Endothelial cell of hepatic sinusoid (primary cell): ENCODE measurements around the gene PHEX.

Source experiments
- in situ Hi-C: cut with HindIII; loops from 2 replicates; pipeline ENCODE4 v1.10.0; 2017; ENCODE audit warnings: low sequenced_read_pairs

The PHEX gene

GRCh38 chrX:22097012-22097694 is 65.0 kb downstream of the PHEX start:
- in situ Hi-C loops, result no loop called here

GRCh38 chrX:22105231-22105630 is 73.1 kb downstream of the PHEX start:
- in situ Hi-C loops, result no loop called here

- in situ Hi-C loops, result no loop called here
Observed at GRCh38 chrX:22105971-22106370, 73.8 kb downstream of the PHEX start.

- in situ Hi-C loops, result no loop called here
Observed at GRCh38 chrX:22109442-22109841, 77.3 kb downstream of the PHEX start.

- in situ Hi-C loops, result no loop called here
Observed at GRCh38 chrX:22110729-22111494, 78.8 kb downstream of the PHEX start.

- in situ Hi-C loops, result no loop called here
Observed at GRCh38 chrX:22116605-22117546, 84.8 kb downstream of the PHEX start.

GRCh38 chrX:22117633-22118032 is 85.5 kb downstream of the PHEX start:
- in situ Hi-C loops, result no loop called here

- in situ Hi-C loops, result no loop called here
Observed at GRCh38 chrX:22118161-22118830, 86.2 kb downstream of the PHEX start.

GRCh38 chrX:22121161-22121560 is 89.0 kb downstream of the PHEX start:
- in situ Hi-C loops, result no loop called here

- in situ Hi-C loops, result no loop called here
Observed at GRCh38 chrX:22122510-22122909, 90.4 kb downstream of the PHEX start.

GRCh38 chrX:22124098-22124497 is 92.0 kb downstream of the PHEX start:
- in situ Hi-C loops, result no loop called here

- in situ Hi-C loops, result loop anchor here (25.0 kb wide), 1 partner anchor 138 kb away; no protein-coding TSS in a partner anchor
Observed at GRCh38 chrX:22125481-22125880, 93.4 kb downstream of the PHEX start.

GRCh38 chrX:22126327-22126726 is 94.2 kb downstream of the PHEX start:
- in situ Hi-C loops, result loop anchor here (25.0 kb wide), 1 partner anchor 139 kb away; no protein-coding TSS in a partner anchor

- in situ Hi-C loops, result loop anchor here (25.0 kb wide), 1 partner anchor 142 kb away; no protein-coding TSS in a partner anchor
Observed at GRCh38 chrX:22128961-22129360, 96.8 kb downstream of the PHEX start.

GRCh38 chrX:22134681-22135080 is 102.6 kb downstream of the PHEX start:
- in situ Hi-C loops, result loop anchor here (25.0 kb wide), 1 partner anchor 147 kb away; no protein-coding TSS in a partner anchor

- in situ Hi-C loops, result loop anchor here (25.0 kb wide), 1 partner anchor 148 kb away; no protein-coding TSS in a partner anchor
Observed at GRCh38 chrX:22135171-22135711, 103.1 kb downstream of the PHEX start.

GRCh38 chrX:22135994-22136684 is 104.0 kb downstream of the PHEX start:
- in situ Hi-C loops, result loop anchor here (25.0 kb wide), 1 partner anchor 149 kb away; no protein-coding TSS in a partner anchor

GRCh38 chrX:22136711-22137110 is 104.6 kb downstream of the PHEX start:
- in situ Hi-C loops, result loop anchor here (25.0 kb wide), 1 partner anchor 149 kb away; no protein-coding TSS in a partner anchor

- in situ Hi-C loops, result loop anchor here (25.0 kb wide), 1 partner anchor 153 kb away; no protein-coding TSS in a partner anchor
Observed at GRCh38 chrX:22139822-22140221, 107.7 kb downstream of the PHEX start.
